K562 (cell line): ENCODE data around the gene ERVK3-1. TPM values are rescaled to one million over a fixed set of nuclear protein-coding genes. Genes with fewer than 3 reads are reported as not detected.

Experiments
- ATAC-seq: fragments of 200-7000 bp; cut with Tn5 transposase; 3 replicates; pipeline ENCODE4 v1.9.1; 2020; ENCODE audit warnings: moderate library complexity
- BruUV-seq: library from RNA; stranded (reverse); fragments of 400-500 nt; replicated peaks from 2 replicates; lab custom pipeline; 2021; lab: Mats Ljungman, UMichigan
- CTCF ChIA-PET: fragments of 300-600 bp; formaldehyde crosslinking; extraction: SDS; loops from one replicate; lab custom pipeline; 2021; ENCODE audit warnings: low intra/inter-chr PET ratio; lab: Yijun Ruan, JAX
- POLR2A ChIA-PET: fragments of 300-600, 350-650 bp; sonication (Branson Sonifier 250); formaldehyde crosslinking; extraction: SDS; loops from one replicate; lab custom pipeline; 2021; ENCODE audit warnings: antibody characterized with exemption, inconsistent platforms; lab: Yijun Ruan, JAX
- DNase-seq, 4 experiments: peaks; one replicate each; pipeline versions ENCODE4 v3.0.0 to v3.0.0-alpha.2; 2011 to 2018; ENCODE audit warnings: low spot score in 3 of 4, mixed read lengths in 3 of 4; ENCODE audit errors: extremely low read depth in 1 of 4
- FAIRE-seq: peaks from 2 replicates; lab custom pipeline; 2011; peaks lifted over from hg19 to GRCh38; lab: Jason Lieb, UNC
- H2AFZ ChIP-seq: 2 replicates; pipeline ENCODE4 v1.6.0; 2011; ENCODE audit warnings: low read depth, low read length, control low read depth, inconsistent platforms
- H3K27ac ChIP-seq: fragments of 200-600 bp; 3 replicates; pipeline ENCODE4 v1.8.0; 2011; ENCODE audit warnings: low read depth, mild to moderate bottlenecking, control low read depth, inconsistent platforms, low read length, moderate library complexity, mixed read lengths; ENCODE audit errors: extremely low read depth
- H3K27me3 ChIP-seq, 2 experiments: fragments of 300-600 bp in 1 of 2; 2 replicates in 1 of 2; 3 replicates in 1 of 2; pipeline versions ENCODE4 v1.6.0 to v1.8.0; 2011; ENCODE audit warnings: inconsistent platforms in 2 of 2, low read length in 2 of 2, mild to moderate bottlenecking in 1 of 2, mixed read lengths in 1 of 2, moderate library complexity in 1 of 2; ENCODE audit not compliant: control insufficient read depth in 2 of 2, insufficient read depth in 2 of 2
- H3K36me3 ChIP-seq: fragments of 300-600 bp; 3 replicates; pipeline ENCODE4 v1.8.0; 2011; ENCODE audit warnings: mild to moderate bottlenecking, low read length, inconsistent platforms; ENCODE audit not compliant: control insufficient read depth, insufficient read depth
- H3K4me1 ChIP-seq, 2 experiments: fragments of 200-600 bp in 1 of 2; replicated peaks in 1 of 2; 2 replicates in 1 of 2; 3 replicates in 1 of 2; pipeline versions ENCODE4 v1.5.1 to v1.8.0; 2011; ENCODE audit warnings: inconsistent platforms in 2 of 2, low read length in 2 of 2, mild to moderate bottlenecking in 1 of 2, mixed read lengths in 1 of 2, moderate library complexity in 1 of 2; ENCODE audit not compliant: control insufficient read depth in 2 of 2, insufficient read depth in 2 of 2
- H3K4me2 ChIP-seq: 2 replicates; pipeline ENCODE4 v1.6.1; 2011; ENCODE audit warnings: low read length, control low read depth, inconsistent platforms, mixed read lengths; ENCODE audit not compliant: insufficient read depth
- H3K4me3 ChIP-seq: fragments of 200-600 bp; sonication (generic), shearing (Covaris generic); 2 replicates; pipeline ENCODE4 v1.5.1; 2016; ENCODE audit warnings: control low read depth, inconsistent platforms
- H3K79me2 ChIP-seq: fragments of 200-600 bp; 3 replicates; pipeline ENCODE4 v1.8.0; 2011; ENCODE audit warnings: low read length, inconsistent platforms; ENCODE audit not compliant: control insufficient read depth, insufficient read depth
- H3K9ac ChIP-seq, 2 experiments: 2 replicates each; pipeline versions ENCODE4 v1.6.0 to v1.6.1; 2011; ENCODE audit warnings: low read depth in 2 of 2, low read length in 2 of 2, control low read depth in 1 of 2, inconsistent platforms in 1 of 2, mild to moderate bottlenecking in 1 of 2, mixed read lengths in 1 of 2; ENCODE audit not compliant: insufficient read depth in 1 of 2
- H3K9me1 ChIP-seq: one replicate; pipeline ENCODE4 v1.6.0; 2011; ENCODE audit warnings: inconsistent platforms, mild to moderate bottlenecking, low read length, moderate library complexity; ENCODE audit not compliant: control insufficient read depth, insufficient read depth
- H3K9me3 ChIP-seq: replicated peaks from 2 replicates; pipeline ENCODE4 v1.5.1; 2011; ENCODE audit warnings: low read depth, low read length, inconsistent platforms; ENCODE audit not compliant: control insufficient read depth, insufficient read depth
- H4K20me1 ChIP-seq: replicated peaks from 2 replicates; pipeline ENCODE4 v1.6.1; 2011; ENCODE audit warnings: low read length, inconsistent platforms, mixed read lengths; ENCODE audit not compliant: control insufficient read depth, insufficient read depth
- ETV6 ChIP-seq, 3 experiments: fragments of 150-350 bp in 1 of 3; sonication (generic) in 1 of 3; formaldehyde crosslinking in 1 of 3; IDR thresholded peaks; 2 replicates each; pipeline versions ENCODE4 v1.6.1 to v1.8.0; 2014 to 2022; ENCODE audit warnings: borderline replicate concordance in 2 of 3, low read depth in 2 of 3, antibody characterized with exemption in 1 of 3, low read length in 1 of 3, mild to moderate bottlenecking in 1 of 3, missing genetic modification reagents in 1 of 3
- NBN ChIP-seq: fragments of 450-650 bp; IDR thresholded peaks from 2 replicates; pipeline ENCODE4 v1.6.1; 2016; ENCODE audit warnings: low read depth, mild to moderate bottlenecking
- POLR2G ChIP-seq: fragments of 200-400 bp; formaldehyde crosslinking; IDR thresholded peaks from 2 replicates; pipeline ENCODE4 v1.6.1; 2017; ENCODE audit warnings: low read depth, mild to moderate bottlenecking, antibody characterized with exemption, low read length, moderate library complexity
- PPARD ChIP-seq: fragments of 250-450 bp; sonication (Bioruptor Pico); IDR thresholded peaks from 2 replicates; pipeline ENCODE4 v1.8.0; 2022; ENCODE audit warnings: inconsistent platforms, mild to moderate bottlenecking, moderate library complexity
- RBFOX2 ChIP-seq: fragments of 200-400 bp; formaldehyde crosslinking; IDR thresholded peaks from 2 replicates; pipeline ENCODE4 v1.6.1; 2017; ENCODE audit warnings: low read depth, mild to moderate bottlenecking, low read length, moderate library complexity
- TAF1 ChIP-seq: IDR thresholded peaks from 2 replicates; pipeline ENCODE4 v1.6.1; 2011; ENCODE audit warnings: mild to moderate bottlenecking, low read length, moderate library complexity; ENCODE audit not compliant: insufficient read depth, control insufficient read depth, severe bottlenecking; ENCODE audit errors: extremely low read depth
- U2AF1 ChIP-seq: fragments of 200-400 bp; formaldehyde crosslinking; optimal IDR thresholded peaks from 2 replicates; pipeline ENCODE3; 2017; ENCODE audit warnings: mild to moderate bottlenecking, low read depth, low read length, moderate library complexity
- YY1 ChIP-seq, 3 experiments: IDR thresholded peaks; 2 replicates each; pipeline ENCODE4 v1.6.1; 2011; ENCODE audit warnings: low read length in 2 of 3, mild to moderate bottlenecking in 2 of 3, moderate library complexity in 2 of 3, borderline replicate concordance in 1 of 3, control low read depth in 1 of 3, low read depth in 1 of 3; ENCODE audit not compliant: insufficient read depth in 3 of 3, insufficient replicate concordance in 2 of 3, control insufficient read depth in 1 of 3, insufficient read length in 1 of 3; ENCODE audit errors: extremely low read depth in 1 of 3
- ZNF165 ChIP-seq: fragments of 250-450 bp; sonication (Bioruptor Pico); IDR thresholded peaks from 2 replicates; pipeline ENCODE4 v1.4.0; 2020; ENCODE audit warnings: borderline replicate concordance
- WGBS: fragments of 100-300 bp; shearing (Covaris generic); methylation state at CpG from one replicate; pipeline ENCODE4 v1.1.6; 2016; ENCODE audit warnings: low coverage, mixed read lengths; ENCODE audit not compliant: insufficient coverage; ENCODE audit errors: missing lambda C conversion rate; 5-methylcytosine and 5-hydroxymethylcytosine counted together
- in situ Hi-C: fragments of 300-500 bp; cut with MboI; formaldehyde crosslinking; loops from 4 replicates; pipeline ENCODE4 v1.15.0; 2018; ENCODE audit warnings: inconsistent platforms, mixed read lengths
- intact Hi-C: fragments of 100-400 bp; cut with micrococcal nuclease; formaldehyde crosslinking; loops from 2 replicates; pipeline ENCODE4 v1.14.2; 2022
- polyA plus RNA-seq, 8 experiments: library from polyadenylated mRNA; depleted of rRNA in 4 of 8; stranded (reverse) in 5 of 8; unstranded in 3 of 8; fragments of >200 nt; fragmentation: Nextera tagmentation in 2 of 8; fragmentation: Illumina TruSeq in 1 of 8; extraction: Ambion mirVana in 2 of 8; extraction: Trizol in 1 of 8; gene quantifications; 2 replicates each; pipeline versions ENCODE4 v1.2.1 to v1.2.3, GENCODE V29; 2011 to 2014; ENCODE audit warnings: inconsistent platforms in 1 of 8, missing spikeins in 1 of 8
- total RNA-seq, 7 experiments: library from RNA; depleted of rRNA in 6 of 7; stranded (reverse); fragments of >200 nt in 6 of 7; fragmentation: Illumina TruSeq in 2 of 7; extraction: Trizol in 2 of 7; gene quantifications; 2 replicates each; pipeline versions ENCODE4 v1.2.1 to v1.2.3, GENCODE V29; 2011 to 2021; ENCODE audit warnings: low replicate concordance in 1 of 7
- TF ChIP-seq, protein P1 (sequence below): sonication (generic); formaldehyde crosslinking; IDR thresholded peaks from 2 replicates; pipeline ENCODE4 v1.8.1; 2023; ENCODE audit warnings: mild to moderate bottlenecking, missing genetic modification reagents
- TF ChIP-seq, protein P2 (sequence below): sonication (generic); formaldehyde crosslinking; IDR thresholded peaks from 2 replicates; pipeline ENCODE4 v1.9.0; 2022; ENCODE audit warnings: mild to moderate bottlenecking, missing genetic modification reagents

The ERVK3-1 gene
- total and polyA plus RNA-seq, 9 of the 15 experiments (the other 6 are each of a cell fraction or from before 2014, with no cell fraction given), result 87.6 to 299 (median 119) TPM

DNA sequence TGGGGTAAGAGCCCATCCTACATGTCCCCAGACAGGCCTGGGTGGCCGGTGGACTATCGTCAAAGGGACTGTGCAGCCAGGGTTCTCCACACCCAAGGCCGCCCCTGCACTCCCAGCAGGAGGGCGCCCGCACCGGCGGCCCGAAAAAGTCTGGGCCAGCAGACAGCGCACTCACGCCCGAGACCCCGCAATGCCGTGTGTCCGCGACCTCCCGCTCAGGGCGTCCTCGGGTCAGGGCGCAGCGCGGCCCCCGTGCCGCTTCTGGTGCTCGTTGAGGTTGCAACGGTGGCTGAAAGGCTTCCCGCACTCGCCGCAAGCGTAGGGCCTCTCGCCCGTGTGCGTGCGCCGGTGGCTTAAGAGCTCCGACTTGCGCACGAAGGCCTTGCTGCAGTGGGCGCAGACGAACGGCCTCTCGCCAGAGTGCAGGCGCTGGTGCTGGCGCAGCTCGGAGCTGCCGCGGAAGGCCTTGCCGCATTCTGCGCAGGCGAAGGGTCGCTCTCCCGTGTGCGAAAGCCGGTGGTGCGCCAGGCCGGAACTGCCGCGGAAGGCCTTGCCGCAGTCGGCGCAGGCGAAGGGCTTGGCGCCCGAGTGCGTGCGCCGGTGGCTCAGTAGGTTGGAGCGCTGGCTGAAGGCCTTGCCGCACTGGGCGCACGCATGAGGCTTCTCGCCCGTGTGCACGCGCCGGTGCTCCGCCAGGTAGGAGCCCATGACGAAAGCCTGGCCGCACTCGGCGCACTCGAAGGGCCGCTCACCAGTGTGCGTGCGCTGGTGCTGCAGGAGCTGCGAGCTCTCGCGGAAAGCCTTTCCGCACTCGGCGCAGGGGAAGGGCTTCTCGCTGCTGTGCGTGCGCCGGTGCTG is 51.0 kb downstream of the ERVK3-1 start:
- peaks cover 2 to 29% of the 10 kb centered on the region in 2 experiments; a peak in 3 of 5 replicates for H3K4me1 ChIP-seq
- POLR2A ChIA-PET, result interaction anchor here (1.2 kb wide), 1 partner anchor 11 kb away, joined by 3 read pairs; no protein-coding TSS in a partner anchor
- no peak overlapping the region for H3K9ac ChIP-seq
- no peak overlapping the region for H3K4me3 ChIP-seq
- 89% methylated on average over 60 of the region's 94 CpGs for WGBS
- no peak overlapping the region for H3K27ac ChIP-seq
- TF ChIP-seq RBFOX2 (0 out of 2 replicates have a peak, but pooled peaks have one; percentile 32), ETV6 (IDR thresholded peaks at IDR 0.05; ENCODE audit: borderline replicate concordance in 1 of 2, low read depth in 2 of 2, low read length in 1 of 2) (no peak), ETV6 (CRISPR knock-in tag; IDR thresholded peaks at IDR 0.05; ENCODE audit: borderline replicate concordance) (no peak), POLR2G (peak; percentile 72), ZNF165 (CRISPR knock-in tag) (no peak), NBN (no peak), PPARD (CRISPR knock-in tag) (no peak), U2AF1 (no peak), TAF1 (no peak), YY1 (IDR thresholded peaks at IDR 0.05; ENCODE audit: borderline replicate concordance in 1 of 3, control insufficient read depth in 1 of 3, extremely low read depth in 1 of 3, insufficient read depth in 3 of 3, insufficient read length in 1 of 3, insufficient replicate concordance in 2 of 3, low read depth in 1 of 3, low read length in 2 of 3) (no peak)
- TF ChIP-seq, protein P1, sequence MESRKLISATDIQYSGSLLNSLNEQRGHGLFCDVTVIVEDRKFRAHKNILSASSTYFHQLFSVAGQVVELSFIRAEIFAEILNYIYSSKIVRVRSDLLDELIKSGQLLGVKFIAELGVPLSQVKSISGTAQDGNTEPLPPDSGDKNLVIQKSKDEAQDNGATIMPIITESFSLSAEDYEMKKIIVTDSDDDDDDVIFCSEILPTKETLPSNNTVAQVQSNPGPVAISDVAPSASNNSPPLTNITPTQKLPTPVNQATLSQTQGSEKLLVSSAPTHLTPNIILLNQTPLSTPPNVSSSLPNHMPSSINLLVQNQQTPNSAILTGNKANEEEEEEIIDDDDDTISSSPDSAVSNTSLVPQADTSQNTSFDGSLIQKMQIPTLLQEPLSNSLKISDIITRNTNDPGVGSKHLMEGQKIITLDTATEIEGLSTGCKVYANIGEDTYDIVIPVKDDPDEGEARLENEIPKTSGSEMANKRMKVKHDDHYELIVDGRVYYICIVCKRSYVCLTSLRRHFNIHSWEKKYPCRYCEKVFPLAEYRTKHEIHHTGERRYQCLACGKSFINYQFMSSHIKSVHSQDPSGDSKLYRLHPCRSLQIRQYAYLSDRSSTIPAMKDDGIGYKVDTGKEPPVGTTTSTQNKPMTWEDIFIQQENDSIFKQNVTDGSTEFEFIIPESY (CRISPR knock-in tag), result peak; percentile 92
- TF ChIP-seq, protein P2, sequence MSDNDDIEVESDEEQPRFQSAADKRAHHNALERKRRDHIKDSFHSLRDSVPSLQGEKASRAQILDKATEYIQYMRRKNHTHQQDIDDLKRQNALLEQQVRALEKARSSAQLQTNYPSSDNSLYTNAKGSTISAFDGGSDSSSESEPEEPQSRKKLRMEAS (CRISPR knock-in tag), result 0 out of 2 replicates have a peak, but pooled peaks have one; percentile 24
- DNase-seq (no peak), ATAC-seq (no peak), FAIRE-seq (no peak)
- intact Hi-C loops (no loop called here), in situ Hi-C loops (no loop called here)
- H3K9me3 ChIP-seq, result no peaks in the 10 kb centered on the region
- H2AFZ ChIP-seq, result no peak overlapping the region
- CTCF ChIA-PET, result no interaction called here
- BruUV-seq, result no TSS peak
- H3K79me2 ChIP-seq, result no peaks in the 10 kb centered on the region
- H3K36me3 ChIP-seq, result no peaks in the 10 kb centered on the region
- H3K4me2 ChIP-seq, result no peak overlapping the region
- H4K20me1 ChIP-seq, result no peaks in the 10 kb centered on the region
- H3K9me1 ChIP-seq, result no peaks in the 10 kb centered on the region
- H3K27me3 ChIP-seq, result no peaks in the 10 kb centered on the region
